HCT116 (cell line): ENCODE results near the gene ADAMTS16. TPM values are rescaled to one million over a fixed set of nuclear protein-coding genes. Genes with fewer than 3 reads are reported as not detected.

Experiments
- ATAC-seq: fragments of 200-7000 bp; cut with Tn5 transposase; 2 replicates; pipeline ENCODE4 v1.9.1; 2020; ENCODE audit warnings: mild to moderate bottlenecking, moderate library complexity
- BruUV-seq: library from RNA; stranded (reverse); fragments of 400-500 nt; replicated peaks from 2 replicates; lab custom pipeline; 2021; lab: Mats Ljungman, UMichigan
- CTCF ChIA-PET: fragments of 300-600 bp; sonication (Branson Sonifier 250); formaldehyde crosslinking; loops from one replicate; lab custom pipeline; 2021; ENCODE audit warnings: antibody characterized with exemption; lab: Charles Lee
- POLR2A ChIA-PET: fragments of 300-600, 350-600 bp; sonication (Branson Sonifier 250); formaldehyde crosslinking; loops from one replicate; lab custom pipeline; 2021; ENCODE audit warnings: antibody characterized with exemption; lab: Charles Lee
- RAD21 ChIA-PET, 2 experiments: fragments of 300-600 bp; sonication (Branson Sonifier 250); formaldehyde crosslinking; loops; one replicate each; lab custom pipeline; 2023; ENCODE audit warnings: low total read pairs in 2 of 2; ENCODE audit not compliant: uncharacterized antibody in 2 of 2, unreplicated experiment in 2 of 2, low non-redundant PET in 1 of 2; lab: Charles Lee
- DNase-seq: peaks from one replicate; pipeline ENCODE4 v3.0.0-alpha.2; 2010; ENCODE audit warnings: low read depth, low spot score
- H2AFZ ChIP-seq: fragments of 200-600 bp; shearing (Covaris generic), sonication (generic); 2 replicates; pipeline ENCODE4 v1.6.1; 2017; ENCODE audit warnings: low read depth, mixed run types, mixed read lengths, antibody characterized with exemption, low read length; ENCODE audit not compliant: poor library complexity, severe bottlenecking
- H3K27ac ChIP-seq: 2 replicates; pipeline ENCODE4 v1.5.1; 2012; ENCODE audit warnings: low read depth, low read length
- H3K27me3 ChIP-seq: fragments of 200-600 bp; sonication (generic); 2 replicates; pipeline ENCODE4 v1.6.1; 2016; ENCODE audit warnings: mixed run types, low read length, mixed read lengths; ENCODE audit not compliant: insufficient read depth
- H3K36me3 ChIP-seq, 2 experiments: fragments of 200-500 bp in 1 of 2; fragments of 200-600 bp in 1 of 2; sonication (Bioruptor generic) in 1 of 2; sonication (generic) in 1 of 2; 2 replicates each; pipeline versions ENCODE4 v1.5.1 to v1.6.1; 2014 to 2016; ENCODE audit warnings: low read length in 2 of 2, inconsistent platforms in 1 of 2, mixed read lengths in 1 of 2, mixed run types in 1 of 2; ENCODE audit not compliant: insufficient read depth in 2 of 2, control insufficient read depth in 1 of 2
- H3K4me1 ChIP-seq, 2 experiments: fragments of 200-600 bp in 1 of 2; sonication (generic) in 1 of 2; 2 replicates each; pipeline versions ENCODE4 v1.5.1 to v1.6.1; 2012 to 2017; ENCODE audit warnings: low read length in 2 of 2, inconsistent platforms in 1 of 2, mild to moderate bottlenecking in 1 of 2, mixed read lengths in 1 of 2, mixed run types in 1 of 2, moderate library complexity in 1 of 2; ENCODE audit not compliant: insufficient read depth in 2 of 2, control insufficient read depth in 1 of 2
- H3K4me2 ChIP-seq: fragments of 200-600 bp; sonication (generic); 2 replicates; pipeline ENCODE4 v1.6.1; 2017; ENCODE audit warnings: mixed run types, low read length, mixed read lengths
- H3K4me3 ChIP-seq, 2 experiments: fragments of 200-600 bp in 1 of 2; sonication (generic) in 1 of 2; replicated peaks in 1 of 2; 2 replicates each; pipeline ENCODE4 v1.5.1; 2011 to 2016; ENCODE audit warnings: low read length in 2 of 2, control low read depth in 1 of 2, low read depth in 1 of 2, mild to moderate bottlenecking in 1 of 2, mixed read lengths in 1 of 2, mixed run types in 1 of 2
- H3K79me2 ChIP-seq: fragments of 200-600 bp; sonication (generic); 2 replicates; pipeline ENCODE4 v1.6.1; 2017; ENCODE audit warnings: mild to moderate bottlenecking, mixed run types, low read length, moderate library complexity, mixed read lengths; ENCODE audit not compliant: insufficient read depth
- H3K9ac ChIP-seq: fragments of 200-600 bp; sonication (generic); 2 replicates; pipeline ENCODE4 v1.6.1; 2016; ENCODE audit warnings: low read length, mixed read lengths
- H3K9me2 ChIP-seq: fragments of 200-600 bp; sonication (generic), shearing (Covaris generic); 2 replicates; pipeline ENCODE4 v1.6.1; 2017; ENCODE audit warnings: mixed run types, mild to moderate bottlenecking, moderate library complexity; ENCODE audit not compliant: insufficient read depth
- H3K9me3 ChIP-seq, 2 experiments: fragments of 200-500 bp in 1 of 2; fragments of 200-600 bp in 1 of 2; sonication (Bioruptor generic) in 1 of 2; sonication (generic) in 1 of 2; 2 replicates each; pipeline ENCODE4 v1.6.1; 2014 to 2017; ENCODE audit warnings: low read length in 2 of 2, mixed read lengths in 2 of 2, inconsistent platforms in 1 of 2, low read depth in 1 of 2, mild to moderate bottlenecking in 1 of 2, mixed run types in 1 of 2, moderate library complexity in 1 of 2; ENCODE audit not compliant: control insufficient read depth in 1 of 2, insufficient read depth in 1 of 2
- H4K20me1 ChIP-seq: fragments of 200-600 bp; sonication (generic), shearing (Covaris generic); 2 replicates; pipeline ENCODE4 v1.6.1; 2017; ENCODE audit warnings: mixed run types, mild to moderate bottlenecking, moderate library complexity; ENCODE audit not compliant: insufficient read depth
- CBX3 ChIP-seq: IDR thresholded peaks from 2 replicates; pipeline ENCODE4 v1.6.1; 2012; ENCODE audit warnings: low read depth
- CEBPB ChIP-seq: IDR thresholded peaks from 2 replicates; pipeline ENCODE4 v1.6.1; 2012; ENCODE audit warnings: low read depth
- EGR1 ChIP-seq: IDR thresholded peaks from 2 replicates; pipeline ENCODE4 v1.6.1; 2012; ENCODE audit warnings: low read depth
- ELF1 ChIP-seq: IDR thresholded peaks from 2 replicates; pipeline ENCODE4 v1.6.1; 2012; ENCODE audit warnings: low read depth, borderline replicate concordance
- EZH2 ChIP-seq: fragments of 200-600 bp; sonication (generic); IDR thresholded peaks from 2 replicates; pipeline ENCODE4 v1.6.1; 2017; ENCODE audit warnings: antibody characterized with exemption, mixed run types
- EZH2phosphoT487 ChIP-seq: fragments of 200-600 bp; IDR thresholded peaks from 2 replicates; pipeline ENCODE4 v1.6.1; 2018; ENCODE audit warnings: antibody characterized with exemption, borderline replicate concordance
- FOSL1 ChIP-seq: IDR thresholded peaks from 2 replicates; pipeline ENCODE4 v1.6.1; 2012; ENCODE audit warnings: low read depth
- POLR2AphosphoS5 ChIP-seq: IDR thresholded peaks from 2 replicates; pipeline ENCODE4 v1.6.1; 2011; ENCODE audit warnings: mild to moderate bottlenecking, low read depth, low read length, moderate library complexity
- RAD21 ChIP-seq: IDR thresholded peaks from 2 replicates; pipeline ENCODE4 v1.6.1; 2012; ENCODE audit warnings: low read depth, mild to moderate bottlenecking
- SIN3A ChIP-seq: IDR thresholded peaks from 2 replicates; pipeline ENCODE4 v1.6.1; 2012; ENCODE audit warnings: low read depth
- SP1 ChIP-seq: IDR thresholded peaks from 2 replicates; pipeline ENCODE4 v1.6.1; 2012; ENCODE audit warnings: low read depth
- ZNF274 ChIP-seq: fragments of 200-500 bp; sonication (Bioruptor generic); IDR thresholded peaks from 2 replicates; pipeline ENCODE4 v1.6.1; 2014; ENCODE audit warnings: mild to moderate bottlenecking, low read depth, low read length, inconsistent platforms
- intact Hi-C: fragments of 100-400 bp; cut with micrococcal nuclease; formaldehyde crosslinking; loops from 2 replicates; pipeline ENCODE4 v1.10.0; 2022
- total RNA-seq: library from RNA; stranded (reverse); gene quantifications from one replicate; pipeline ENCODE4 v1.2.1, GENCODE V29; 2021; ENCODE audit not compliant: unreplicated experiment
- TF ChIP-seq, protein P1 (sequence below): IDR thresholded peaks from 2 replicates; pipeline ENCODE4 v1.6.1; 2012
- TF ChIP-seq, protein P2 (sequence below): IDR thresholded peaks from 2 replicates; pipeline ENCODE4 v1.6.1; 2011; ENCODE audit warnings: mild to moderate bottlenecking, low read length, moderate library complexity; ENCODE audit not compliant: insufficient replicate concordance; ENCODE audit errors: extremely low read depth
- TF ChIP-seq, protein P3 (sequence below), 3 experiments: fragments of 200-600 bp in 1 of 3; sonication (generic) in 1 of 3; IDR thresholded peaks in 2 of 3; conservative IDR thresholded peaks in 1 of 3; 2 replicates each; pipeline ENCODE4 v1.5.1; 2012 to 2017; ENCODE audit warnings: low read depth in 2 of 3, low read length in 2 of 3, antibody characterized with exemption in 1 of 3, borderline replicate concordance in 1 of 3, control low read depth in 1 of 3, mild to moderate bottlenecking in 1 of 3, mixed read lengths in 1 of 3, mixed run types in 1 of 3, moderate library complexity in 1 of 3; ENCODE audit not compliant: insufficient read depth in 1 of 3

Gene ADAMTS16
- total RNA-seq, 1 experiment from 2014 or later, result 2.4 TPM

DNA sequence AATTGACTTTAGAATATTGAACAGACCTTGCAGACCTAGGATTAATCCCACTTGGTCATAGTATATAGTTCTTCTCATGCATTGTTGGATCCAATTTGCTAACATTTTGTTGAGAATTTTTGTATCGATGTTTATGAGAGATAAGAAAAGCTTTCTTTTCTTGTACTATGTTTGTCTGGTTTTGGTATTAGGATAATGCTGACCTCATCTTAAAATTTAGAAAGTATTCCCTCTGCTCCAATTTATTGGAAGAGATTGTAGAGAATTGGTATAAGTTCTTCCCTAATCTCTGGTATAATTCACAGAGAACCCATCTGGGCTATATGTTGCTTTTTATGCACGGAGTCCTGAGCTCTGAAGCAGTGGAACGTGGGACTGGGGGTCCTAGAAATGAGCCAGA lies 67.7 kb downstream of the ADAMTS16 start:
- RAD21 ChIA-PET, result no interaction called here
- ATAC-seq, result no peak
- Histone ChIP-seq H3K4me2 (no peak overlapping the region), H3K9ac (no peak overlapping the region), H3K27me3 (no peaks in the 10 kb centered on the region), H3K79me2 (no peaks in the 10 kb centered on the region), H2AFZ (no peak overlapping the region), H3K9me2 (no peaks in the 10 kb centered on the region), H3K36me3 (no peaks in the 10 kb centered on the region), H3K4me1 (no peaks in the 10 kb centered on the region), H3K9me3 (no peaks in the 10 kb centered on the region), H3K27ac (no peak overlapping the region), H3K4me3 (no peak overlapping the region), H4K20me1 (no peaks in the 10 kb centered on the region)
- TF ChIP-seq, protein P1, sequence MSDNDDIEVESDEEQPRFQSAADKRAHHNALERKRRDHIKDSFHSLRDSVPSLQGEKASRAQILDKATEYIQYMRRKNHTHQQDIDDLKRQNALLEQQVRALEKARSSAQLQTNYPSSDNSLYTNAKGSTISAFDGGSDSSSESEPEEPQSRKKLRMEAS, result no peak
- TF ChIP-seq RAD21 (no peak), FOSL1 (no peak), CBX3 (no peak), SP1 (no peak), POLR2AphosphoS5 (no peak), EZH2 (no peak), ELF1 (no peak), SIN3A (no peak), EZH2phosphoT487 (no peak), CEBPB (no peak), EGR1 (no peak), ZNF274 (no peak)
- TF ChIP-seq, protein P2, sequence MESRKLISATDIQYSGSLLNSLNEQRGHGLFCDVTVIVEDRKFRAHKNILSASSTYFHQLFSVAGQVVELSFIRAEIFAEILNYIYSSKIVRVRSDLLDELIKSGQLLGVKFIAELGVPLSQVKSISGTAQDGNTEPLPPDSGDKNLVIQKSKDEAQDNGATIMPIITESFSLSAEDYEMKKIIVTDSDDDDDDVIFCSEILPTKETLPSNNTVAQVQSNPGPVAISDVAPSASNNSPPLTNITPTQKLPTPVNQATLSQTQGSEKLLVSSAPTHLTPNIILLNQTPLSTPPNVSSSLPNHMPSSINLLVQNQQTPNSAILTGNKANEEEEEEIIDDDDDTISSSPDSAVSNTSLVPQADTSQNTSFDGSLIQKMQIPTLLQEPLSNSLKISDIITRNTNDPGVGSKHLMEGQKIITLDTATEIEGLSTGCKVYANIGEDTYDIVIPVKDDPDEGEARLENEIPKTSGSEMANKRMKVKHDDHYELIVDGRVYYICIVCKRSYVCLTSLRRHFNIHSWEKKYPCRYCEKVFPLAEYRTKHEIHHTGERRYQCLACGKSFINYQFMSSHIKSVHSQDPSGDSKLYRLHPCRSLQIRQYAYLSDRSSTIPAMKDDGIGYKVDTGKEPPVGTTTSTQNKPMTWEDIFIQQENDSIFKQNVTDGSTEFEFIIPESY, result no peak
- TF ChIP-seq, protein P3, sequence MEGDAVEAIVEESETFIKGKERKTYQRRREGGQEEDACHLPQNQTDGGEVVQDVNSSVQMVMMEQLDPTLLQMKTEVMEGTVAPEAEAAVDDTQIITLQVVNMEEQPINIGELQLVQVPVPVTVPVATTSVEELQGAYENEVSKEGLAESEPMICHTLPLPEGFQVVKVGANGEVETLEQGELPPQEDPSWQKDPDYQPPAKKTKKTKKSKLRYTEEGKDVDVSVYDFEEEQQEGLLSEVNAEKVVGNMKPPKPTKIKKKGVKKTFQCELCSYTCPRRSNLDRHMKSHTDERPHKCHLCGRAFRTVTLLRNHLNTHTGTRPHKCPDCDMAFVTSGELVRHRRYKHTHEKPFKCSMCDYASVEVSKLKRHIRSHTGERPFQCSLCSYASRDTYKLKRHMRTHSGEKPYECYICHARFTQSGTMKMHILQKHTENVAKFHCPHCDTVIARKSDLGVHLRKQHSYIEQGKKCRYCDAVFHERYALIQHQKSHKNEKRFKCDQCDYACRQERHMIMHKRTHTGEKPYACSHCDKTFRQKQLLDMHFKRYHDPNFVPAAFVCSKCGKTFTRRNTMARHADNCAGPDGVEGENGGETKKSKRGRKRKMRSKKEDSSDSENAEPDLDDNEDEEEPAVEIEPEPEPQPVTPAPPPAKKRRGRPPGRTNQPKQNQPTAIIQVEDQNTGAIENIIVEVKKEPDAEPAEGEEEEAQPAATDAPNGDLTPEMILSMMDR (IDR thresholded peaks at IDR 0.05 in 2 of 3, conservative IDR thresholded peaks at IDR 0.05 in 1 of 3; ENCODE audit: borderline replicate concordance in 1 of 3, insufficient read depth in 1 of 3, low read depth in 2 of 3, low read length in 2 of 3), result no peak
- intact Hi-C loops, result no loop called here
- no TSS peak for BruUV-seq
- CTCF ChIA-PET, result no interaction called here
- POLR2A ChIA-PET, result no interaction called here
- no peak for DNase-seq
